GM12878 (cell line): ENCODE measurements around the gene ALOXE3. TPM values are rescaled to one million over a fixed set of nuclear protein-coding genes. Genes with fewer than 3 reads are reported as not detected.

Experiments used
- ASH2L ChIP-seq: fragments of 300-600, 200-600 bp; sonication (generic); IDR thresholded peaks from 2 replicates; pipeline ENCODE4 v1.6.1; 2017; ENCODE audit warnings: low read depth, mild to moderate bottlenecking, borderline replicate concordance
- IRF5 ChIP-seq: fragments of 450-650 bp; IDR thresholded peaks from 2 replicates; pipeline ENCODE4 v1.6.1; 2017; ENCODE audit warnings: borderline replicate concordance
- RBBP5 ChIP-seq: fragments of 200-600 bp; sonication (generic); conservative IDR thresholded peaks from 2 replicates; pipeline ENCODE4 v1.6.1; 2016
- SPI1 ChIP-seq: IDR thresholded peaks from 2 replicates; pipeline ENCODE4 v1.6.1; 2011; ENCODE audit warnings: low read depth, mild to moderate bottlenecking, low read length, moderate library complexity, borderline replicate concordance; ENCODE audit not compliant: insufficient read depth
- polyA plus RNA-seq, 11 experiments: library from polyadenylated mRNA; depleted of rRNA in 4 of 11; unstranded in 6 of 11; stranded (reverse) in 5 of 11; fragments of >200 nt; fragmentation: Nextera tagmentation in 4 of 11; fragmentation: Illumina TruSeq in 1 of 11; extraction: Ambion mirVana in 4 of 11; extraction: Trizol in 1 of 11; gene quantifications; 1 replicate in 1 of 11; 2 replicates in 10 of 11; pipeline versions ENCODE4 v1.2.1 to v1.2.3, GENCODE V29; 2011 to 2016; ENCODE audit warnings: inconsistent platforms in 2 of 11, missing spikeins in 2 of 11, low read depth in 1 of 11
- total RNA-seq, 4 experiments: library from RNA; depleted of rRNA in 3 of 4; stranded (reverse); fragments of >200 nt in 3 of 4; fragmentation: Illumina TruSeq in 1 of 4; extraction: Trizol in 1 of 4; gene quantifications; 2 replicates each; pipeline versions ENCODE4 v1.2.1 to v1.2.3, GENCODE V29; 2013 to 2021
- TF ChIP-seq, protein P1 (sequence below): fragments of 450-650 bp; formaldehyde crosslinking; IDR thresholded peaks from 2 replicates; pipeline ENCODE4 v1.5.0; 2022; ENCODE audit warnings: mild to moderate bottlenecking, missing genetic modification characterization
- TF ChIP-seq, protein P2 (sequence below): fragments of 450-650 bp; IDR thresholded peaks from 2 replicates; pipeline ENCODE4 v1.6.1; 2014; ENCODE audit warnings: mild to moderate bottlenecking

Gene ALOXE3
- total and polyA plus RNA-seq, 10 of the 15 experiments (the other 5 are each of a cell fraction or from before 2014, with no cell fraction given): 0.04 TPM; not detected in 9

DNA sequence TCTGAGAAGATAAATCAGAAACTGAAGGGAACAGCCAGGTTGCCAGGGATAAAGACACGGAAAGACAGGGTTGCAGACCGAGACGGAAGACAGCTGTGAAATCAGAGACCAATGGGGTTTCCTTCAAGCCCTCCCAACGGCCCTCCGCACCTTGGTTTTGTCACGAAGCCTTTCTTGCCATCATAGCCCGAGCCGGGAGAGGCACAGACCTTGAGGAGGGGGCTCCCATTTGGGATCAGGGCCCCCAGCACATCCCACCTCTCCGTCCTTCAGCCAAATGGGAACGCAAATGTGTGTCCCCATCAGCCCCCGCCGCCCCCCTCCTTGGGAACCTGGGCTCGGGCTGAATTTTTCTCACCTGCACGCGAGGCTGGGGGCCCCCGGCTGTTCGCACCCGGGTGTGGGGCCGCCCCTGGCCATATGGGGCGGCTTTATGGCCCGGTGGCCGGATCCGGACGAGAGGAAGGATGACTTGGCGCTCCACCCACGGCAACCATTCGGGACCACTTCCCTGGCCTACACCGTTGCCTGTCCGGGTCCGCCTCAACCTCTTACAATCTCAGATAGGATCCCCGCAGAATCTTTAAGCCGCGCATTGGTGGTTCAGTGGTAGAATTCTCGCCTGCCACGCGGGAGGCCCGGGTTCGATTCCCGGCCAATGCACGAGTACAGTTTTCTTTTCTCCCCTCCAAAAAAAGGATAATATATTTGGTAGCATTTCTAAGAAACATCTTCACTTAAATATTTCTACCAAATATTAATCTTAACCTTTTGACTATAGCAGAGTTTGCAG is 7.0 kb upstream of the ALOXE3 start (continued):
- TF ChIP-seq ASH2L (no peak), IRF5 (no peak), SPI1 (peak; percentile 29; the same call in 1 of the 2 replicates), RBBP5 (no peak)
- TF ChIP-seq, protein P1, sequence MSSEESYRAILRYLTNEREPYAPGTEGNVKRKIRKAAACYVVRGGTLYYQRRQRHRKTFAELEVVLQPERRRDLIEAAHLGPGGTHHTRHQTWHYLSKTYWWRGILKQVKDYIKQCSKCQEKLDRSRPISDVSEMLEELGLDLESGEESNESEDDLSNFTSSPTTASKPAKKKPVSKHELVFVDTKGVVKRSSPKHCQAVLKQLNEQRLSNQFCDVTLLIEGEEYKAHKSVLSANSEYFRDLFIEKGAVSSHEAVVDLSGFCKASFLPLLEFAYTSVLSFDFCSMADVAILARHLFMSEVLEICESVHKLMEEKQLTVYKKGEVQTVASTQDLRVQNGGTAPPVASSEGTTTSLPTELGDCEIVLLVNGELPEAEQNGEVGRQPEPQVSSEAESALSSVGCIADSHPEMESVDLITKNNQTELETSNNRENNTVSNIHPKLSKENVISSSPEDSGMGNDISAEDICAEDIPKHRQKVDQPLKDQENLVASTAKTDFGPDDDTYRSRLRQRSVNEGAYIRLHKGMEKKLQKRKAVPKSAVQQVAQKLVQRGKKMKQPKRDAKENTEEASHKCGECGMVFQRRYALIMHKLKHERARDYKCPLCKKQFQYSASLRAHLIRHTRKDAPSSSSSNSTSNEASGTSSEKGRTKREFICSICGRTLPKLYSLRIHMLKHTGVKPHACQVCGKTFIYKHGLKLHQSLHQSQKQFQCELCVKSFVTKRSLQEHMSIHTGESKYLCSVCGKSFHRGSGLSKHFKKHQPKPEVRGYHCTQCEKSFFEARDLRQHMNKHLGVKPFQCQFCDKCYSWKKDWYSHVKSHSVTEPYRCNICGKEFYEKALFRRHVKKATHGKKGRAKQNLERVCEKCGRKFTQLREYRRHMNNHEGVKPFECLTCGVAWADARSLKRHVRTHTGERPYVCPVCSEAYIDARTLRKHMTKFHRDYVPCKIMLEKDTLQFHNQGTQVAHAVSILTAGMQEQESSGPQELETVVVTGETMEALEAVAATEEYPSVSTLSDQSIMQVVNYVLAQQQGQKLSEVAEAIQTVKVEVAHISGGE: peak; percentile 48
- TF ChIP-seq, protein P2, sequence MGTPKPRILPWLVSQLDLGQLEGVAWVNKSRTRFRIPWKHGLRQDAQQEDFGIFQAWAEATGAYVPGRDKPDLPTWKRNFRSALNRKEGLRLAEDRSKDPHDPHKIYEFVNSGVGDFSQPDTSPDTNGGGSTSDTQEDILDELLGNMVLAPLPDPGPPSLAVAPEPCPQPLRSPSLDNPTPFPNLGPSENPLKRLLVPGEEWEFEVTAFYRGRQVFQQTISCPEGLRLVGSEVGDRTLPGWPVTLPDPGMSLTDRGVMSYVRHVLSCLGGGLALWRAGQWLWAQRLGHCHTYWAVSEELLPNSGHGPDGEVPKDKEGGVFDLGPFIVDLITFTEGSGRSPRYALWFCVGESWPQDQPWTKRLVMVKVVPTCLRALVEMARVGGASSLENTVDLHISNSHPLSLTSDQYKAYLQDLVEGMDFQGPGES: no peak
- TF ChIP-seq, all 136 proteins: peak for 38
